ENCODE results near the gene TRIM41. TPM values are rescaled to one million over a fixed set of nuclear protein-coding genes. Genes with fewer than 3 reads are reported as not detected.
A peak's percentile ranks its signal among the peaks of the same experiment; 100 is the strongest.

The TRIM41 gene
- total RNA-seq, 1 donor from 2014 or later, result 28.8 TPM

GRCh38 chr5:181189962-181190710 lies 32.9 kb upstream of the TRIM41 start:
- H3K27ac Mint-ChIP-seq (ENCODE audit: unreplicated experiment), result peak overlapping the region; percentile 17
- H3K9me3 Mint-ChIP-seq (ENCODE audit: unreplicated experiment), result peaks cover 44% of the 10 kb centered on the region
- H3K36me3 Mint-ChIP-seq (ENCODE audit: unreplicated experiment), result peaks cover 8% of the 10 kb centered on the region
- no peak for TF ChIP-seq CTCF (IDR thresholded peaks at IDR 0.05; ENCODE audit: partially characterized antibody, unreplicated experiment)
- H3K27me3 Mint-ChIP-seq (ENCODE audit: unreplicated experiment), result peaks cover 42% of the 10 kb centered on the region
- H3K4me1 Mint-ChIP-seq (ENCODE audit: low read depth, unreplicated experiment), result peaks cover 6% of the 10 kb centered on the region
- no peak for DNase-seq
- peak overlapping the region; percentile 96 for H3K4me3 Mint-ChIP-seq (ENCODE audit: unreplicated experiment)

GRCh38 chr5:181190711-181191525 lies 32.2 kb upstream of the TRIM41 start:
- Mint-ChIP-seq H3K27ac (ENCODE audit: unreplicated experiment) (peak overlapping the region; percentile 54), H3K9me3 (ENCODE audit: unreplicated experiment) (peaks cover 44% of the 10 kb centered on the region), H3K36me3 (ENCODE audit: unreplicated experiment) (peaks cover 8% of the 10 kb centered on the region), H3K4me3 (ENCODE audit: unreplicated experiment) (peak overlapping the region; percentile 96), H3K27me3 (ENCODE audit: unreplicated experiment) (peaks cover 45% of the 10 kb centered on the region), H3K4me1 (ENCODE audit: low read depth, unreplicated experiment) (peaks cover 6% of the 10 kb centered on the region)
- TF ChIP-seq CTCF (IDR thresholded peaks at IDR 0.05; ENCODE audit: partially characterized antibody, unreplicated experiment), result no peak
- DNase-seq, result peak; percentile 69

GRCh38 chr5:181191526-181192336 lies 31.4 kb upstream of the TRIM41 start:
- Mint-ChIP-seq H3K36me3 (ENCODE audit: unreplicated experiment) (peaks cover 8% of the 10 kb centered on the region), H3K27me3 (ENCODE audit: unreplicated experiment) (peaks cover 45% of the 10 kb centered on the region), H3K27ac (ENCODE audit: unreplicated experiment) (peak overlapping the region; percentile 76), H3K4me3 (ENCODE audit: unreplicated experiment) (peak overlapping the region; percentile 96), H3K9me3 (ENCODE audit: unreplicated experiment) (peaks cover 44% of the 10 kb centered on the region), H3K4me1 (ENCODE audit: low read depth, unreplicated experiment) (peaks cover 6% of the 10 kb centered on the region)
- TF ChIP-seq CTCF (IDR thresholded peaks at IDR 0.05; ENCODE audit: partially characterized antibody, unreplicated experiment), result no peak
- DNase-seq, result peak; percentile 93

GRCh38 chr5:181192337-181193046 lies 30.6 kb upstream of the TRIM41 start:
- Mint-ChIP-seq H3K27me3 (ENCODE audit: unreplicated experiment) (peaks cover 39% of the 10 kb centered on the region), H3K36me3 (ENCODE audit: unreplicated experiment) (peaks cover 8% of the 10 kb centered on the region), H3K4me3 (ENCODE audit: unreplicated experiment) (peak overlapping the region; percentile 89), H3K4me1 (ENCODE audit: low read depth, unreplicated experiment) (peaks cover 6% of the 10 kb centered on the region), H3K9me3 (ENCODE audit: unreplicated experiment) (peaks cover 38% of the 10 kb centered on the region), H3K27ac (ENCODE audit: unreplicated experiment) (peak overlapping the region; percentile 76)
- no peak for DNase-seq
- TF ChIP-seq CTCF (IDR thresholded peaks at IDR 0.05; ENCODE audit: partially characterized antibody, unreplicated experiment), result no peak
